ENCODE data around the gene CYP3A7.
"Not testable (repeated sequence)": the region's sequence is repeated elsewhere in the genome, so short reads cannot be mapped to it uniquely, and the experiment has no call there.

CYP3A7 gene

DNA sequence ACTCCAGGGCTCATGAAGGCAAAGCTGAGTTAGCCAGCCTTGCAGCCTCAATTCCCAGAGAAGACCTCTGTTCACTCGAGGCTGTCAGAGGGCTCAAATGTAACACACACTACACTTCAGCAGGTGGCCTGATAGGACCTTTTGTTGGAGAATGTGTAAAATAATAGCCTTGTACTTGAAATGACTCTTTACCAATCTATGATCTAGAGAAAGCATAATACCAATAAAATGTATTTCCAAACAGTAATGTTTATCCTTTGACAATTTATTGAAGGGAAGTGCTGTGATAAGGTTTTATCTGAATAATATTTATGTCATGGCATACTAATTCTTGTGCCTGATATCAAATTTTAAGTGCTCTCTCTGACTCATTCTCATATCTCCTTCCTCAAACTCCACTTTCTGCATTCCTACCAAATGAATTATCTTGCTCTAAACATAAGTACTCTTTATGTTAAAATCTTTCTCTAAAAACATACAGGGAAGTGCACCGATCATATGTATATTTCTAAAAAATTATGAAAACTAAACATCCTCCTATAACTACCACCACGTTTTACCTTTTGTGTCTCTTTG, 20.9 kb downstream of the CYP3A7 start:
- Histone ChIP-seq H3K4me1 (no peaks in the 10 kb centered on the region), H3K36me3 (no peaks in the 10 kb centered on the region), H3K9me3 (no peaks in the 10 kb centered on the region), H3K4me3 (ENCODE audit: low read depth, low read length) (no peak overlapping the region), H3K27me3 (peaks cover 4% of the 10 kb centered on the region; the same call in 1 of the 2 replicates)
- DNase-seq: no peak
- TF ChIP-seq, protein P1, sequence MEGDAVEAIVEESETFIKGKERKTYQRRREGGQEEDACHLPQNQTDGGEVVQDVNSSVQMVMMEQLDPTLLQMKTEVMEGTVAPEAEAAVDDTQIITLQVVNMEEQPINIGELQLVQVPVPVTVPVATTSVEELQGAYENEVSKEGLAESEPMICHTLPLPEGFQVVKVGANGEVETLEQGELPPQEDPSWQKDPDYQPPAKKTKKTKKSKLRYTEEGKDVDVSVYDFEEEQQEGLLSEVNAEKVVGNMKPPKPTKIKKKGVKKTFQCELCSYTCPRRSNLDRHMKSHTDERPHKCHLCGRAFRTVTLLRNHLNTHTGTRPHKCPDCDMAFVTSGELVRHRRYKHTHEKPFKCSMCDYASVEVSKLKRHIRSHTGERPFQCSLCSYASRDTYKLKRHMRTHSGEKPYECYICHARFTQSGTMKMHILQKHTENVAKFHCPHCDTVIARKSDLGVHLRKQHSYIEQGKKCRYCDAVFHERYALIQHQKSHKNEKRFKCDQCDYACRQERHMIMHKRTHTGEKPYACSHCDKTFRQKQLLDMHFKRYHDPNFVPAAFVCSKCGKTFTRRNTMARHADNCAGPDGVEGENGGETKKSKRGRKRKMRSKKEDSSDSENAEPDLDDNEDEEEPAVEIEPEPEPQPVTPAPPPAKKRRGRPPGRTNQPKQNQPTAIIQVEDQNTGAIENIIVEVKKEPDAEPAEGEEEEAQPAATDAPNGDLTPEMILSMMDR (IDR thresholded peaks at IDR 0.05; ENCODE audit: low read depth, low read length): no peak

DNA sequence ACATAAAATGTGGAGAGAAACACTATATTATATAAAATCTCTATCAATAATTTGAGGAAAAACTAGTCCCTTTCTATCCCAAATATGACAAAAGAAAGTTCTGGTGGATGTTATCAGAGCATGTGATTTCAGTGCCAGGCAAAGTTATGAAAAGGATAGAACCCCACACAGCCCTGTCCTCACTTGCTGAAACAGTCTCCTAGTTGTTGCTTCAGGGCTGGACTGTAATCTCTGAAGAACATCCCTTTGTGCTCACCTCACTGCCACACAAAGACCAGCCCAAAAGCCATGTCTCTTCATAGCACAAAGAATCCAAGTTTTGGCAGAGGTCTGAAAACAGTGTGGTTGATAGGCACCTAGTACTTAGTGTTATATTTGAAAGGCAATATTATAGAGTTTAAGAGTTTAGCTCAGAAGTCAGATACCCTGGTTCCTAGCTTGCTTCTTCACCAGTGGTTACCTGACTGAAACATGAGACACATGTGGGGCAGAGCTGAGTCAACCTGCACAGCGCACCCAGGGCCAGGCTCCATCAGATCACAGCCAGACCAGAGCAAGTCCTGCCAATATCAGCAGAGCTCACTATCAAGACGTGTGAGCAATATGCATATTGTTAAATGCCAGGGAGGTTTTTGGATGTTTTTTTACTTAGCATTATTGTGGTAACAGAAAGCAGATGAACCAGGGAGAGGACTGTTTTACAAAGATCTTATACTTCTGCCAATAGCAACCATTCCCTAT, 25.0 kb downstream of the CYP3A7 start:
- H3K9me3 ChIP-seq: no peaks in the 10 kb centered on the region
- peaks cover 2% of the 10 kb centered on the region; the same call in 1 of the 2 replicates for H3K27me3 ChIP-seq
- no peak for DNase-seq
- H3K36me3 ChIP-seq: no peaks in the 10 kb centered on the region
- TF ChIP-seq, protein P1 (IDR thresholded peaks at IDR 0.05; ENCODE audit: low read depth, low read length): no peak
- H3K4me3 ChIP-seq (ENCODE audit: low read depth, low read length): no peak overlapping the region
- no peaks in the 10 kb centered on the region for H3K4me1 ChIP-seq

DNA sequence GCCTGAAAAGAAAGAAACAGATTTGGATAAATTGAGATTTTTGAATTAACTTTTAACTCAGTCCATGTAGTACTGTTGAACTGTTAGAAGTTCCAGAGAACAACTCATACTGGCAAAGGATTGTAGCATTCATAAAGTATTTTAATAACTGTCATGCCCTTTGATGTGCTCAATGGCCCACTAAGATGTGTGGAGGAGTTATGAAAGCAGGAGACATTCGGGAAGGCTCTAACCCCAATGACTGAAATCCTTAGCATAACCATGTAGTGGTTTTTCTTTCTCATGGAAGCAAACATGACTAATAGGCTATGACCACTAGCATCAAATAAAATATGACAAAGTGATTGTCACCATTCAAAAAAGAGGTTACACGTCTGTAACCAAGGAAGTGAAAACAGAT, 25.7 kb downstream of the CYP3A7 start:
- TF ChIP-seq, protein P1 (IDR thresholded peaks at IDR 0.05; ENCODE audit: low read depth, low read length): no peak
- H3K4me3 ChIP-seq (ENCODE audit: low read depth, low read length): no peak overlapping the region
- no peaks in the 10 kb centered on the region for H3K9me3 ChIP-seq
- 0 out of 2 replicates have a peak, but pooled peaks cover 3% of the 10 kb centered on the region for H3K27me3 ChIP-seq
- DNase-seq: no peak
- no peaks in the 10 kb centered on the region for H3K36me3 ChIP-seq
- H3K4me1 ChIP-seq: no peaks in the 10 kb centered on the region

DNA sequence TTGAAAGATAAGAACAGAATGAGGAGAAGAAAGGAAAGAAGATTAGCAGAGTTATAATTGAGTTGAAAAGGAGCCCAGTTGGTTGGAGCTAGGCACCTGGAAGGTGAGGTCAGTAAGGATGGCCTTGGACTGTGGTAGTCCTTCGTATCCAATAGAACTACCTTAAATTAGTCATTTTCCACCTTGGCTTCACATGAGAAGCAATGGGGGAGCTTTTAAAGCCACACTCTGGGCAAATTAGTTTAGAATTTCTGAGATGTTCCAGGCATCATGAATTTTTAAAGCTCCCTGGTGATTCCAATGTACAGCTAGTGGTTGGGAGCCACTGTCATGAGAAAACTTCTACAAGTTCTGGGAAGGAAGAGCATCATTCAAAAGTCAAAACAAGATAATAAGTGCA, 27.9 kb downstream of the CYP3A7 start:
- TF ChIP-seq, protein P1 (IDR thresholded peaks at IDR 0.05; ENCODE audit: low read depth, low read length): no peak
- Histone ChIP-seq H3K4me3 (ENCODE audit: low read depth, low read length) (no peak overlapping the region), H3K9me3 (no peaks in the 10 kb centered on the region), H3K4me1 (no peaks in the 10 kb centered on the region), H3K27me3 (0 out of 2 replicates have a peak, but pooled peaks cover 3% of the 10 kb centered on the region), H3K36me3 (no peaks in the 10 kb centered on the region)
- DNase-seq: no peak

DNA sequence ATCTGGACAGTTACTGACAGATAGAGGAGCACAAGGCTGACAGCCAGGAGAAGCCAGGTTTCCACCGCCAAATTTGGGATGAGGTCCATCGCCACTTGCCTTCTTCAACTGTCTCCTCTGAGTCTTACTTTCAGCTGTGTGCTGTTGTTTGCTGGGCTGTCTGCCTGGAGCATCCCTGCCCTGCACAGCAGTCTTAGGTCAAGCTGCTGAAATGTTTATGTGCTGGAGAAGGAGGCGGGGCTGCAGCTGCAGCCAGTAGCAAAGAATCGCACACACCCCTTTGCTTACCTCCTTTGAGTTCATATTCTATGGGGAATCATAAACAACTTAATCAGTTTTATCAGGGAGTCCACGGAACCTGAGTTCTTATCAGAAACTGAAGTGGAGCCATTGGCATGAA, 35.0 kb downstream of the CYP3A7 start:
- no peak for DNase-seq
- Histone ChIP-seq H3K36me3 (no peaks in the 10 kb centered on the region), H3K4me3 (ENCODE audit: low read depth, low read length) (no peak overlapping the region), H3K4me1 (no peaks in the 10 kb centered on the region), H3K9me3 (no peaks in the 10 kb centered on the region), H3K27me3 (peaks cover 3% of the 10 kb centered on the region; the same call in 1 of the 2 replicates)
- TF ChIP-seq, protein P1 (IDR thresholded peaks at IDR 0.05; ENCODE audit: low read depth, low read length): no peak

DNA sequence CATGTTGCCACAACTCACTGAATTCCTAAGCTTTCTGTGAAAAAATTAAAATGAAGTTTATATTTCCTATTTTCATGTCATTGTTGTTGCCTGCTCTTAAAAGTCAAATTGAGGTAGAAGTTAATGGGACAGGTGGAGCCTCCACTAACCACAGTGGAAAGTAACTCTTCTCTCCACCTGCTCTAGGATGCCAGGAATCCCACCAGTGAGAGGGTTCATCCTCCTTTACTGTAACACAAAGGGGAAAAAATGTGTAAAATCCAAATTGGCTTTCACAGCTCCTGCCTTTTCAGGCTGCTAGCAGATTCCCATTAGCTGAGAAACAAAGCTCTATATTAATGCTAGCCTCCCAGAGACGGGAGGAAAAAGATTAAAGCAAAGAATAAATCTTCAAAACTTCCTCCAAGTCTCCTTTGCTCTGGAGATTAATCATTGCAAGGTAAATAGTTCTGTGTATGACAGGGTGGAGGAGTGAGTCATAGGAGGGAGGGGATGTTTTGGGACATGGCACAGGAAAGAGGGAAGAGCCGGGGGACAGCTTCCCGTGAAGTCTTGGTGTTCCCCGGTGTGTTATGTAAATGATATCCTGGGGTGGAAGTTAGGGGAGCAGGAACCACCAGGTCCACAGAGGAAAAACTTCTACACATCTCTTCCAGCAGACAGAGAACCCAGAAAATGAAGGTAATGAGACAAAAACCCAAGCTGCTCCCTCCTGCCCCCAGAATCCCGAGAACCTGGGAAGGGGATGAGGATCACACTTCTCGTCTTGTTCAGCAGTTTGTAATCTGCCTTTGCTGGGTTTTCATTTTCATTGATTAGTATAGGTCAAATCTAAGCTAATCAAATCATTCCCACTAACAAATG, 35.9 kb downstream of the CYP3A7 start:
- H3K4me3 ChIP-seq (ENCODE audit: low read depth, low read length); DNase-seq; H3K27me3 ChIP-seq; H3K9me3 ChIP-seq; H3K4me1 ChIP-seq; H3K36me3 ChIP-seq: not testable (repeated sequence)
